HG03342 (cell line): ENCODE data around the gene AARS2.
"Not testable (repeated sequence)": the region's sequence is repeated elsewhere in the genome, so short reads cannot be mapped to it uniquely, and the experiment has no call there.

Experiments used
- ATAC-seq: cut with Tn5 transposase; IDR thresholded peaks from one replicate; pipeline ENCODE4 v1.9.1; 2021; ENCODE audit warnings: mild to moderate bottlenecking, moderate library complexity; ENCODE audit not compliant: unreplicated experiment

Gene AARS2

DNA sequence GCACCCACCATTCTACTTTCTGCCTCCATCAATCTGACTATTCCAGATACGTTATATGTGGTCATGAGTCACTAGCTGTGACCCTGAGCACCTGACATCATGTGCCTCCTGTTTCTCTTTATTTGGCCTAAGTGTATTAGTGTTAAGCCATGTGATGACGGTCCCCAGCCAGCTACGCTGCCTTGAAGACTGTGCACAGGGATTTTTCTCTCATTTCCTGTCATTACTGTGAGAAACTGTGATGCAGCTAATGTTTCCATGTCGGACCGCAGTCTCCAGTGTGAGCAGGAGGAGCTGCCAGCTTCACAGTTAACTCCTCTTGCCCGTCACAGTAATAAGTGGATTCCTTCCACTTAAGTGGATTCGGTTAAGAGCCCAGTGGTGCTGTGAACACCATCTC is 19.4 kb upstream of the AARS2 start:
- no peak for ATAC-seq

DNA sequence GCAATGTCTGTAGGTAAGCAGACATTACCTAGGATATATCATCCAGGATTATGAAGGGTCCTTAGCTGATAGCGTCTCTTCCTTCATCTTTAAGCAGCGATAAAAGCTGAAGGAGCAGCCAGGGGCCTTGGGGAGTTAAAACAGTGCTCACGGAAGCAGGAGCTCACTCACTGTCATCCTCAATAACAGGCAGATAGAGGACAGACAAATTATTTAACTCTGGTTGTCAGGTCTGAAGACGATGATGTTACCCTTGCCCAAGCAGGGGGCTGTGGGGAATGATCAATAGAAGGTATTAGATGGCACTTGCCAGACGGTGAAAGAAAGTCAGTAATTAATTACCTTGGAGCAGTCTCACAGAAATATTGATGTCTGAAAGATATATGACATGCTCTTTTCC is 16.7 kb upstream of the AARS2 start:
- no peak for ATAC-seq

DNA sequence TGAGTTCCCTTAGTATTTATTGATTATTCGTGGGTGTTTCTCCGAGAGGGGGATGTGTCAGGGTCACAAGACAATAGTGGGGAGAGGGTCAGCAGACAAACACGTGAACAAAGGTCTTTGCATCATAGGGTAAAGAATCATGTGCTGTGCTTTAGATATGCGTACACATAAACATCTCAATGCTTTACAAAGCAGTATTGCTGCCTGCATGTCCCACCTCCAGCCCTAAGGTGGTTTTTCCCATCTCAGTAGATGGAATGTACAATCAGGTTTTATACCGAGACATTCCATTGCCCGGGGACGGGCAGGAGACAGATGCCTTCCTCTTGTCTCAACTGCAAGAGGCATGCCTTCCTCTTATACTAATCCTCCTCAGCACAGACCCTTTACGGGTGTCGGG is 15.1 kb upstream of the AARS2 start:
- not testable (repeated sequence) for ATAC-seq

DNA sequence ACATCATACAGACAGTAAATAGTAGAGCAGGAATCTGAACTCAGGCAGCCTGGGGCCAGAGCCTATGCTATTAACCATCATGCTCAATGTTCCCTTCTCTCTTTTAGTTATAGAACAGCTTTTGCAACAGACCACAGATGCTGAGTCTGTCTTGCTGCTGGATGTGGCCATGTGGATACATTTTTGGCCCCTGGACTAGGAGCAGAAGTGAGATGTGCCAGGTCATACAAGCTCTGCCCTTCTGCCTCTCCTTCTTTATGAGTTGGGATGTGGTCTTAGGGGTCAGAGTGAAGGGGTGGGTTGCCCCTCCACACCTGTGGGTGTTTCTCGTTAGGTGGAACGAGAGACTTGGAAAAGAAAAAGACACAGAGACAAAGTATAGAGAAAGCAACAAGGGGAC is 14.6 kb upstream of the AARS2 start:
- no peak for ATAC-seq

GRCh38 chr6:44327096-44327495 is 13.9 kb upstream of the AARS2 start:
- ATAC-seq = no peak

- no peak for ATAC-seq
These were observed 8.1 kb upstream of the AARS2 start for GRCh38 chr6:44321210-44321609.

DNA sequence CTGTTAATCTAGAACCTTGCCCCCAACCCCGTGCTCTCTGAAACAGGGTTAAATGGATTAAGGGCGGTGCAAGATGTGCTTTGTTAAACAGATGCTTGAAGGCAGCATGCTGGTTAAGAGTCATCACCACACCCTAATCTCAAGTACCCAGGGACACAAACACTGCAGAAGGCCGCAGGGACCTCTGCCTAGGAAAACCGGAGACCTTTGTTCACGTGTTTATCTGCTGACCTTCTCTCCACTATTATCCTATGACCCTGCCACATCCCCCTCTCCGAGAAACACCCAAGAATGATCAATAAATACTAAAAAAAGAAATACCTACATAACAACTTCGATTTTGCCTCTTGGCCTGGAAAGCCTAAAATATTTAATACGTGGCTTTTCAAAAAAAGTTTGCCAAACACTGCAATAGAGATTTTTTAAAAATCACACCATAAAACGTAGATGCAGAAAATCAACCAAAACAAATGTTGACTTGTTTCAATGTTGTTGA is 4.0 kb upstream of the AARS2 start:
- ATAC-seq = not testable (repeated sequence)

DNA sequence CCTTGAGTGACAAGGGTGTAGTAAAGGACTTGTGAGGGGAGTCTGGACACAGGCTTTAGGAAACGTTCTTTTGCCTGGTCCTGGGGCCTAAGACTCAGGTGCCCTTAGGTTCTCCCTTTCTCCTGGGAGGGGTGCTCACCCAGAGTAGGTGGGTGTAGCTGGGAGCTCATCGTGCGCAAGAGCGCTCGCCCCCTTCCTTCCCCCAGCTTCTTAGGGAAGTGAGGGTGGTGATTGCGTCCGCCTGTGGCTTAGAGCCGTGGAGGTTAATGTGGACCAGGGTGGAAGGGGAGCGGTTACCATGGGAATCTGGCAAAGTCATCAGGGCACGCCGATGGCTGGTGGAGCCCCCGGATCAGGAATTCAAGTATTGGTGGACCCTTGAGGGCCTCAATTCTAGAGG is 3.3 kb upstream of the AARS2 start:
- ATAC-seq = no peak

GRCh38 chr6:44315951-44316350 is 2.8 kb upstream of the AARS2 start:
- ATAC-seq = no peak

DNA sequence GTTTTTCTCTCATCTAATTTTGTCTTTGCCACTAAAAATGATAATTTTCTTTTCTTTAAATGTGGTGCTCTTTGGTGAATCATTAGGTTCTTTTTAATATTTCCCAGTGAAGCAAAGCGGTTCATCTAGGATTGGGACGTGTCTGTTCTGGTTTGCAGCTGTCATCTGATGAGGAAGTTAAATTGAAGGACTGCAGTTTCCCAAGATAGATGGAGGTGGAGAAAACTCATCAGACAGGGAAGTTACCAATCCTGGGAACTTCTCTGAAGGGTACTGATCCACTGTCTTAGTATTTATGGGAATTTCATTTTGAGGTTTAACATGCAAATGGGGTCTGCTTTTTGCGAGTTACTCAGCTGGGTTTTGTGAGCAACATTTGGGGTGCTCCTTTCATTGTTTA is 2.4 kb upstream of the AARS2 start:
- no peak for ATAC-seq

- ATAC-seq = not testable (repeated sequence)
These were observed 1.5 kb upstream of the AARS2 start for GRCh38 chr6:44314657-44315056.

- ATAC-seq = no peak
These were observed 1.4 kb downstream of the AARS2 start for GRCh38 chr6:44311767-44312166.

GRCh38 chr6:44311304-44311703 is 1.8 kb downstream of the AARS2 start:
- ATAC-seq = no peak

DNA sequence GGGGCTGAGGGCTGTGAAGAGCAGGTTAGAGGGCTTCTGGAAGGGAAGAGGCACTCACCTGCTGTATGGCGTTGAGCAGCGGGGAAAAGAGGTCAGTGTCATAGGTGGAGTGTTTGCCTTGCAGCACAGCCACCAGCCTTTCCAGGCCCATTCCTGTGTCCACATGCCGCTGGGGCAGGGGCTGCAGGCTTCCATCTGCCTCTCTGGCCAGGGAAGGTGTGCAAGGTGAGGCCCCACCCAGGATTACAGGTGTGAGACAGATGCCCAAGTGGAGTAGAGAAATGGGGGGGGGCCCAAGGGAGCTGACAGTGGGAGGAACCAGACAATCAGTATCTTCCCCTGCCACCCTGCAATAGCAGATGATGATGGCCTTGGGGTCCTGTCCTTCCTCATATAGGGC is 2.9 kb downstream of the AARS2 start:
- no peak for ATAC-seq

GRCh38 chr6:44309631-44310030 is 3.5 kb downstream of the AARS2 start:
- ATAC-seq = no peak

DNA sequence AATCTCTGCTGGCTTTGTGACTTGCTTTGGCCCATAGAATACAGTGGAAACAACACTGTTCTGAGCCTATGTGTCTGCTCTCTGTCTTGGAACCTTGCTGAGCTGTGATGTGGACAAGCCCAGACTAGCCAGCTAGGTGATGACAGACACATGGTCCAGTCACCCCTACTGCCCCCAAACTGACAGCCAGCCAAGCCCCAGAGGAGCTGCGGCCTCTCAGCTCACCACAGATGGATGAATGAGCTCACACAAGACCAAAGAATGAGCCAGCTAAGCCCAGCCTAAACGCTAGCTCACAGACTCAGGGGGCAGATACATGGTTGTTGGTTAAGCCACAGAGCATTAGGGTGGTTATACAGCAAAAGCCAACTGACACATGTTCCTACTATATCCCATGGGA is 4.1 kb downstream of the AARS2 start:
- ATAC-seq = no peak

DNA sequence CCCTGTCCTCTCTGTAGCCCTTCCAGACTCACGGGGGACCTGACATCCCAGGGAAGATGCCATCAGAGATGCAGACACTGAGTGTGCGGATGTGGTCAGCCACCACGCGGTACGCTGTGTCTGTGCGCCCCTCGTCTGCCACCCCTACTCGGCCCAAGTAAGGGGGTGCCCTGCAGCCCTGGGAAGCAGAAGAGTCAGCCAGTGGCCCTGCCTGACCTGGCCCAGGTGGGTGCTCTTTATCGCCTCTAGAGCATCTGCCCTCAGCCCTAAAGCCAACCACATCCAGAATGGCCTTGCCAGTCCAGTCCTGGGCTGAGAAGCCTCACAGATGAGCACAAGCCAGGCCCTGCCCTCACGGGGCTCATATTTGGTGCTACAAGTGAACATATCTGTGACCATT is 5.9 kb downstream of the AARS2 start:
- ATAC-seq = no peak

- ATAC-seq = no peak
These were observed 6.4 kb downstream of the AARS2 start for GRCh38 chr6:44306710-44307109.

GRCh38 chr6:44305200-44305725 is 7.9 kb downstream of the AARS2 start:
- no peak for ATAC-seq

- no peak for ATAC-seq
These were observed 8.6 kb downstream of the AARS2 start for GRCh38 chr6:44304282-44305199.

- no peak for ATAC-seq
These were observed 9.3 kb downstream of the AARS2 start for GRCh38 chr6:44303842-44304241.

DNA sequence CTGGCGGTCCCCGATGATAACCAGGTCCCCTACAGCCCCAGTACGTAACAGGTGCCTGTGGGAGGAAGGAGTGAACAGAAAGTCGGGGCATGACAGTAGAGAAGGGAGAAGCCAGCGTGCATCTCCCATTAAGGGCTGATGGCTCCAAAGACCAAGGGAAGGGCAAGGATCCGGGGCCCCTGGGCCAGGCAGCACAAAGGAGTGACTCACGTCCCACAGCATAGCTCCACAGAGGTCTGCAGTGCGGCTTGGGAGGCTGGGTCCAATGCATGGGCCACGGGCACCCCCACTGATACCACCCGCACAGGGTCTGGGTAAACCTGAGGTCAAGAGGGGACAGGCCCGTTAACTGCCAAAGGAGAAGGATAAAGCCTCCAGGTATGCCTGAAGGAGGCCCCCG is 10.3 kb downstream of the AARS2 start:
- ATAC-seq = no peak
